HG03095 (cell line): ENCODE data around the gene LRBA.
"Not testable (repeated sequence)": the region's sequence is repeated elsewhere in the genome, so short reads cannot be mapped to it uniquely, and the experiment has no call there.

Experiments used
- ATAC-seq: cut with Tn5 transposase; IDR thresholded peaks from one replicate; pipeline ENCODE4 v1.9.1; 2021; ENCODE audit warnings: moderate library complexity; ENCODE audit not compliant: unreplicated experiment

LRBA gene

GRCh38 chr4:150573534-150573933 is 441.6 kb downstream of the LRBA start:
- ATAC-seq = no peak

DNA sequence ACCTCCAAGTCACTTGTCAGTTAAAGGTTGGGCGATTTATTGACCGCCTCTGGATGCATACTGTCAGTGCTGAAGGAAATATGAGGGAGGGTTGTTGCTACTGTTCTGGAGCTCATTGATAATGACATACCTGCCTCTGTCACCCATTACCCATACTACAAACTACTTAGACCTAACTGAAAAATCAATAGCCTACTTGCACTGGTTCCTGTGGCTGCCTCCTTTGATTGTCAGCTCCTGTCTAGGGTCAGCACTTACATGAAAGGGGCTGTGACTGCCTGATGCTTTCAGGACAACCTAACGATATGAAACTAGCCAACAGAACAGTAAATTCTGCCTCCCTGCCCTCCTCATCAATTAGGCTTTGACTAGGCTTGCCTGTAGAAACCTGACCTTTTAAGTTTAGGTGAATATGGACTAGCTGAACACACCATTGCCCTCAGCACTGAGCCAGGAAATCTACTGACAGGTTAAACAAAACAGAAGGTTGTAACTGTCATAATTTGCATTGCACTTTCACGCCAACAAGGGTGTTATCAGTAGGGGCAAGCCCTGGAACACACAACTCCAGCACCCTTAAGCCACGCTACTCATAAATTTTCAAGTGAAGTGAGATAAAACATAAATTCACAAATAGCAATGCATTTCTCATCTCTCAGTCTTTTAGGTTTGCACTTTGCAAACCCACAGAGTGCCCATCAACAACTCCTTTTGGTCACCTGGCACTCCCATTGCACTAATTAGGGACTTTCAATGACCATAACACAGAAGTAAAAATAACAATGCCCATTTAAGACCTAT is 442.2 kb downstream of the LRBA start:
- ATAC-seq = no peak

DNA sequence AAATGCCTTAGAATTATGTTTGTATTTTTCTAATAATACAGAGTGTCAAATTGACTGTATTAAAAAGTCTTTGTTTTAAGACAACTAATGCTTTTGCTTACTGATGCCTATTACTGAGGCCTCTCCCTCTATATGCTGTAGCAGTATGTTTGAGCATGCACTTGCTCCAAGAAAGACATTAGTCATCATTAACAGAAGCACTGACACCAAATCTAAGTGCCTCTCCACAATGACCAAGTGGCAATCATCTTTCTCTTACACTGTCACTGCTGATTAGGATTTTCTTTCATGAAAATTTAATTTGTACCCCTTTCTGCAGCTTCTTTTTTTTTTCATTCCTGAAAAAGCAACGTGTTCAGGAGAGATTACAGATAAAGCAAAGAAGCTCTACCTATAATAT is 444.2 kb downstream of the LRBA start:
- no peak for ATAC-seq

DNA sequence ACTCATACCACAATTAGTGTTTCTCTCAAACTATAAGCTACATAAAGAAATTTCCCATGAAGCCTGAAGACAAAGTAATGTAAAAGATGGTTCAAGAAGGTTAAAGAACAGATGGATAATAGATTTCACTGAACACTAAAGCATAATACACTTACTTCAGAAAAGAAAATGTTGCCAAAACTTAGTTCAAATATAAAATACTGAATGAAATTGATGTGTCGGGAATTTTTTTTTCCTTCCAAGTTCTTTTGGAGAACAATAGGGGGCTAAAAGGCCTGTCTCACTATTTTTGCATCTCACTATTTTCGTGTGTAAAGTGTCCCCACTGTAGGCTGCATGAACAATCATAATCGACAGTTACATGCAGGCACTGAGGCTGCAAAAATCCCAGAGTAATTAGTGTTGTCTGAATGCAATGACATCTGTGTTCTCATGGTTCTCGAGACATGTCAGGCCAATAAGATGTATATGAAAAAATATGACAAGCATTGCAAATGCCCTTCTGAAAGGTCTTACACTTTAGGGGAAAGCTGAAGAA is 445.0 kb downstream of the LRBA start:
- no peak for ATAC-seq

DNA sequence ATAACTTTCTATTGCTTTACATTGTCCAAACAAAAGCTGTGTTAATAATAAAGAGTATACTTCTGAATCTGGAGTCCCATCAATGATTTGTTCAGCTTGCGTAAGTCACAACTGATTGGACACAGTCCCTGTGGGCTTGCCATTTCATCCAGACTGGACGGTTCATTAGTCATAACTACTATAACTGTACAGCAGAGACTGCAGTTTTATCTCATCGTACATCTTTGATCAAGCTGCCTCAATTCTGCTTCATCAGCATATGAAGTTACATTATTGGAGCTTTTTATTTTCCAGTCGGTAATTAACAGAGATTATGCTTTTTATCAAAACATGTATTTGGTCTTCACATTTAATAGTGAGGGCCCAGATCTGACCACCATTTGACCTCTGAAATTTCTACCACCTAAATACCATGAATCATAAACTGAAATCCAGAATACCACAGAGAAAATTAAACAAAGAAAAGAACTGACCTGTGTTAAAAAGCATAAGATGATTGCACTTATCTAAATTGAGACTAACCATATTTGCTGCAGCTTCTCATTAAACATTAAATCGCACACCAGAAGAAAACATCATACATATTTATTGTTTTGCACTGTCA is 445.6 kb downstream of the LRBA start:
- no peak for ATAC-seq

DNA sequence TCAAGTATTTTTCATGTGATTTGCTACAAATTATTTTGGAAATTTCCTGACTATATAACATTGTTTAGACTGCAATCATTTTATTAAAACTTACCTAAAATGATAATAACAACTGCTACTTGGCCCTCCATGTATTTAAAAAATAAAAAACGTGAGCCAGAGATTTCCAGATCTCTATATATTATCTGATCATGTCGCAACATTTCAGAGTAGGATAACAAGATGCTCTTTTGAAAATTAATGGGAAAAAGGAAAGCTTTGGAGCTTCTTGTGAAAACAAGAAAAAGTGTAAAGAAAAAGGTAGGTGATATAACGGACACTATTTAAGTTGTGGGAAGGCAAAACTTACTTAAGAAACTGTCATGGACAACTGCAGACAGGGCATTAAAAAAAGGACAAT is 448.0 kb downstream of the LRBA start:
- no peak for ATAC-seq

- ATAC-seq = not testable (repeated sequence)
These were observed 450.1 kb downstream of the LRBA start for GRCh38 chr4:150564967-150565366.

GRCh38 chr4:150562751-150563150 is 452.3 kb downstream of the LRBA start:
- no peak for ATAC-seq

- no peak for ATAC-seq
These were observed 452.8 kb downstream of the LRBA start for GRCh38 chr4:150562250-150562649.

- no peak for ATAC-seq
These were observed 453.8 kb downstream of the LRBA start for GRCh38 chr4:150561143-150561737.

DNA sequence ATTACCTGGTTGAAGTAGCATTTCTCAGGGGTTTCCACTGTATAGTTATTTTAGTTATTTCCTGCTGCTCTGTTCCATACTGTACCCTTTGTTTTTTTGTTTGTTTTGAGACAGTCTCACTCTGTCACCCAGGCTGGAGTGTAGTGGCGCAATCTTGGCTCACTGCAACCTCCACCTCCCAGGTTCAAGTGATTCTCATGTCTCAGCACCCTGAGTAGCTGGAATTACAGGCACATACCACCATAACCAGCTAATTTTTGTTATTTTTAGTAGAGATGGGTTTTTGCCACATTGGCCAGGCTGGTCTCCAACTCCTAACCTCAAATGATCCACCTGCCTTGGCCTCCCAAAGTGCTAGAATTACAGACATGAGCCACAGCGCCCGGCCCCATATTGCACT is 457.3 kb downstream of the LRBA start:
- ATAC-seq = not testable (repeated sequence)

DNA sequence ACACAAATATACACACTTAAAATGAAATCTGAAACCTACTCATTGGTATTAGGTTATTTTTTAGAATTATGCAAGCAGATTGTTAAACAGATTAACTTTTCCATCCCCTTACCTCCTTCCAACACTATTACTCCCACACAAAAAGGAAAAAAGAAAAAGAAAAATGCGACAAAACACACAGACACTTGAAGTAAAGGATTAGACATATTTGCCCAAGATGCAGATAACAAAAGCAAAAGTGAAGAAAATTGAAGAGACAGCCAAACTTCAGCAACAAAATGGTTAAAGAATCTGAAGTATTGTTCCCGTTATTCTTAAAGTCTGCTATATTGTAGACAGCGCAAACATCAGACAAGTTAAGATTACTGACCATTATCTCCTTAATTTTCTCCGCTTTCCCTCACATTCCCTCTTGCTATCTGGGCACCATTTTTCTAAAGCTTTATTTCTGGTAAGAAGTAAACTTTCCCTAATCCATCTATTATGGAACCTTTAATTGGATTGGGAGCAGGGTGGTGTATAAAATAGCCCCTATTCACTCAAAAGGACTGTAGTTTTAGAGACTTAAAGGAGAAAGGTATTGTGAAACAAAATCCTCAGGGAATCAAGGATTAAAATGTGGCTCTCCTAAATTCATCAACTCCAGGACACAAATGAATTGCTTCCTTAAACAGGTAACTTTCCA is 467.8 kb downstream of the LRBA start:
- ATAC-seq = no peak

DNA sequence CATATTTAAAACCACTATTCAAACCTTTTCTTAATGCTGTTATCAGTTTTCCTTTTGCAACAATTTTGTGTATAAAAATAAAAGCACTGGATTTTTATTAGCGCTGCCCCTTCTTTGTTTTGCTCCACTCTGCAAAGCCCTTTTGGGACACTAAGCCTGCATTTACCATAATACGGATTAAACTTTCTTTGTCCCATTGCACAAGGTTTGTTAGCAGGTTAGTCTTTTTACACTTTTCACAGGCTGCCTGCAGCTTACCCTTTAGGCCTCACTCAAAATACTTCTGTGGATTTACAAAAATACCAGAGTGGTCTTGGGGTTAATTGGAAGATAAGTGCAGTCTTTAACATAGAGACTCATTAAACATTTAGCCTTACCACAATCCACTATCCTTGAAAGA is 468.8 kb downstream of the LRBA start:
- ATAC-seq = no peak

- no peak for ATAC-seq
These were observed 472.0 kb downstream of the LRBA start for GRCh38 chr4:150543042-150543441.

DNA sequence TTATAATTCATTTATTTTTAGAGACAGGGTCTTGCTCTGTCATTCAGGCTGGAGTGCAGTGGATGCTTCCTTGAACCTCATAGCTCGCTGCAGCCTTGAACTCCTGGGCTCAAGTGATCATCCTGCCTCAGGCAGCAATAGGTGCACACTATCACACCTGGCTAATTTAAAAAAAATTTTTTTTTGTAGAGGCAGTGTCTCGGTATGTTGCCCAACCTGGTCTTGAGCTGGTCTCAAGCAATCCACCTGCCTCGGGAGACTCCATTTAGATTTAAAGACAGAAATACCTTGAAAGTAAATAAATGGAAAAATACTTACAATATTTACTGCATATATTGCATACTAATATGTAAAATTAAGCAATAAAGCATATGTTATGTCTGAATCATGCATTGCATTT is 473.4 kb downstream of the LRBA start:
- ATAC-seq = no peak

DNA sequence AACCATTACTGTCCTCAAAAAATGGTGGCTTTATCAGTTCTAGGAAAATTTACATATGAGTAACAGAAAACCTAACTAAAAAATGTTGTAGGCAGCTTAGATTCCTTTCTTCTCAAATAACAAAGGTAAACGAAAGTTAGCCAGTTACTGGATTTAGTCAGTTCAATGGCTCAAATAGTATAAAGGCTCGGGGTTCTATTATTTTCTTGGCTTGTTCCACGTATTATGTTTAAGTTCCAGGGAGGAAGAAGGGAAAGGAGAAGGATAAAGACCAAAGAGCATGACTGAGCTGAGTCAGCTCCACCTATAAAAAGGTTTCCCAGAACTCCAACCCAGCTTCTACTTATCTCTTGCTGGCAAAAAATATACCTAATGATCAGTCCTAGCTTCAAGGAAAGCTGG is 474.1 kb downstream of the LRBA start:
- no peak for ATAC-seq

GRCh38 chr4:150540536-150540935 is 474.5 kb downstream of the LRBA start:
- no peak for ATAC-seq

GRCh38 chr4:150537911-150538310 is 477.2 kb downstream of the LRBA start:
- not testable (repeated sequence) for ATAC-seq

- no peak for ATAC-seq
These were observed 480.3 kb downstream of the LRBA start for GRCh38 chr4:150534818-150535217.

DNA sequence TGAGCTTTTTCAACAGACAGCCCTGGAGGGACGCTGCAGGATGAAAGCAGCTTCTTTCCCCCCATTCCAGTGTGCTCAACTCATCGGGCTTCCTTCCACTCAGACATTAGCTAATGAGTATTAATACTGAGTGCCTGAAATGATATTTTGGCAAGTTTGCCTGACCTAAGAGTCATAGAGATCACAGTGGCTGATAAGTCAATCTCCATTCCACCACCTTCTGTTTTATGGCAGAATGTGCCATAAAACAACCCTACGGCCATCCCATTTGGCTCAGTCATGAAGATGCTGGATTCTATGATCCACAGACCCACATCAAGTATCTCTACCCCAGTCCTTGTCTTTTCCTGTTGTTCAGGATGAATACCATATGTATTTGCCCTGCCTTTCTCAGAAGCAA is 481.4 kb downstream of the LRBA start:
- ATAC-seq = no peak

DNA sequence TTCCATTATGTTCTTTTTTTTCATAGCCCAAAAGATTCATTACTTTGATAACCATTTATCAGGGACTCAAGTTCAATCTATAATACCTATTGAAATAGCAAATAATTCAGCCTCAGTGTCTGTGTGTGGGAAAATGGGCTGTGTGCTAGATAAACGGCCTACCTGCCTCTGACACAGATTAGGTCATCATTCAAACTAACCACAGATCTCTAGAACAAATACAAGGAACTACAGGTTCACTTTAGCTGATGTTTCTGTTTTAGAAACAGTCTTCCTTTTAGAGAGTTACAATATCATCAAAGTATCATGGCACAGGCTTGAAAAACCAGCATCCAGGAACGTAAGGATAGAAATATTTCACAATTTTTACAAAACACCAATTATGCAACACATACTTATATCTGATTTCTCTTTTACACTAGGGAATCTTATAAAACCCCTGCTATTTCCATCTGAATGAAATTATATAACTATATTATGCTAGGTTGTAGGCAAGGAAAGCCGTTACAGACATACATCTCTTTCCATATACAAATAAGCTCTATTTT is 489.7 kb downstream of the LRBA start:
- no peak for ATAC-seq
